Testis (tissue), 2 donors: Measurements from ENCODE around the gene SHISAL1.

Experiments used
- POLR2A ChIP-seq: fragments of 450-650 bp; IDR thresholded peaks from one replicate; pipeline ENCODE4 v1.6.1; 2017; ENCODE audit warnings: antibody characterized with exemption, mild to moderate bottlenecking, moderate library complexity
- TF ChIP-seq, protein P1 (sequence below), 3 experiments: fragments of 450-650 bp in 2 of 3; fragments of 200-600 bp in 1 of 3; sonication (generic) in 1 of 3; IDR thresholded peaks; one replicate each; pipeline ENCODE4 v1.5.1; 2016 to 2019; ENCODE audit warnings: antibody characterized with exemption in 3 of 3, mild to moderate bottlenecking in 2 of 3, moderate library complexity in 1 of 3

DNA sequence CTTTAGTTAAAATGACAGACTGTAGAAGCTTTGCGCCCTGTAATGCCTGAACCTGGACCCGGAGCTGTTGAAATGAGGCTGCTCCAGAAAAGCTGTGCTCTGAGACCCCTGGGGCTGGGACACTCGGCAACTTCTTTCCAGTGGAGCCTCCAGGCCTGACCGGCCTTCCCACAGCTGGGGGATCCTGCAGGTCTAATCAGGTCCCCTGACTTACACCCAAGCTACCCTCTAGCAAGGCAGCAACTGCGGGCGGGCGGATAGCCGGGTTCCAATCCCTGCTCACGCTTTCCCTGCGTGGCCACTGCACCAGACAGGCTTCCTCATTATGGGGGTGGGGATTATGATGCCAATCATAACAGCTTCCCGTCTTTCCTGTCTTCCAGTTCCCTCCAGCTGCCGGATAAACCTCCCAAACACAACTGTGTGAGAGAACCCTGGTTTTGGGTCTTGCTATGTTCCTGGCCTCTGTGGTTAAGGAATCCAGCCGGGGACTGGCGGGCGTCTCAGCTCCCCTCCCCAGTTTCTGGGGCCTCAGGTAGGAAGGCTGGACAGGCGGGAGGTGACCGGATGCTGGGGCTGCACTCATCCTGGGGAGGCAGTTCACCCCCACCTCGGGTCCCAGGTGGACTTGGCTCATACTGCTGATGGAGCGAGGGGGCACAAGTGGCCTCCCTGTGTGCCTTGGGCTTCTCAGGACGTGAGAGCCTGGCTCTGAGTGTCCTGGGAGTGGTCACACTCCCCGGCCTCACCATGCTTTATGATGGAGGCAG is 93.5 kb downstream of the SHISAL1 start:
- TF ChIP-seq, protein P1, sequence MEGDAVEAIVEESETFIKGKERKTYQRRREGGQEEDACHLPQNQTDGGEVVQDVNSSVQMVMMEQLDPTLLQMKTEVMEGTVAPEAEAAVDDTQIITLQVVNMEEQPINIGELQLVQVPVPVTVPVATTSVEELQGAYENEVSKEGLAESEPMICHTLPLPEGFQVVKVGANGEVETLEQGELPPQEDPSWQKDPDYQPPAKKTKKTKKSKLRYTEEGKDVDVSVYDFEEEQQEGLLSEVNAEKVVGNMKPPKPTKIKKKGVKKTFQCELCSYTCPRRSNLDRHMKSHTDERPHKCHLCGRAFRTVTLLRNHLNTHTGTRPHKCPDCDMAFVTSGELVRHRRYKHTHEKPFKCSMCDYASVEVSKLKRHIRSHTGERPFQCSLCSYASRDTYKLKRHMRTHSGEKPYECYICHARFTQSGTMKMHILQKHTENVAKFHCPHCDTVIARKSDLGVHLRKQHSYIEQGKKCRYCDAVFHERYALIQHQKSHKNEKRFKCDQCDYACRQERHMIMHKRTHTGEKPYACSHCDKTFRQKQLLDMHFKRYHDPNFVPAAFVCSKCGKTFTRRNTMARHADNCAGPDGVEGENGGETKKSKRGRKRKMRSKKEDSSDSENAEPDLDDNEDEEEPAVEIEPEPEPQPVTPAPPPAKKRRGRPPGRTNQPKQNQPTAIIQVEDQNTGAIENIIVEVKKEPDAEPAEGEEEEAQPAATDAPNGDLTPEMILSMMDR (IDR thresholded peaks at IDR 0.05) = no peak
- TF ChIP-seq POLR2A = no peak
